Lower leg skin (tissue), 3 donors: ENCODE results near the gene ANKRD52.

Experiments
- CTCF ChIP-seq, 3 donors: fragments of 450-650 bp; IDR thresholded peaks; one replicate each; pipeline ENCODE4 v1.5.1; 2016; ENCODE audit warnings: antibody characterized with exemption in 3 of 3, mild to moderate bottlenecking in 3 of 3, moderate library complexity in 2 of 3
- POLR2A ChIP-seq, 2 donors: fragments of 450-650 bp; IDR thresholded peaks; one replicate each; pipeline ENCODE4 v1.6.1; 2016 to 2017; ENCODE audit warnings: antibody characterized with exemption in 2 of 2, mild to moderate bottlenecking in 1 of 2, moderate library complexity in 1 of 2

DNA sequence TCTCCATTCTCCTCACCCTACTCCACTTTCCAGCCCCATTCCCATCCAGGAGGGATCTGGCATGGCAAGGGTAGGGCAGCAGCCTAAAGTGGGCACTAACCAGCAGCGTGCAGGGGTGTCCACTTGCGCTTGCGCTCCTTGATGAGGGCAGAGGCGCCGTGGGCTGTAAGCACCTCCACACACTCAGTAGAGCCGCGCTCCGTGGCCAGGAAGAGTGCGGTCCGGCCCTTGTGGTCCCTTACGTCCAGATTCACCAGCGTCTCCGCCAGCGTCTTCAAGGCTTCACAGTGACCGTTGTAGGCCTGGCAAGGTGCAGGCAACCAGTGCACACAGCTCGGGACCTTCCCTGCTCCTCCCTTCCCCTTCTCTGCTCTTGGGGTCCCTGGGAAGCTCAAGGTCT lies 10.3 kb downstream of the ANKRD52 start:
- no peak for TF ChIP-seq CTCF (IDR thresholded peaks at IDR 0.05)
- no peak for TF ChIP-seq POLR2A (IDR thresholded peaks at IDR 0.05)
